Effector CD8-positive, alpha-beta T cell (primary cell): Measurements from ENCODE around the gene UBE2L6.

Experiments used
- DNase-seq: peaks from one replicate; lab custom pipeline; 2025; lab: John Stamatoyannopoulos, UW
- total RNA-seq, 4 experiments: gene quantifications; one replicate each; lab custom pipeline; 2026; lab: John Stamatoyannopoulos, UW

Gene UBE2L6
- 82.4 to 125 (median 97.5) reads per million in 4 experiments for total RNA-seq

DNA sequence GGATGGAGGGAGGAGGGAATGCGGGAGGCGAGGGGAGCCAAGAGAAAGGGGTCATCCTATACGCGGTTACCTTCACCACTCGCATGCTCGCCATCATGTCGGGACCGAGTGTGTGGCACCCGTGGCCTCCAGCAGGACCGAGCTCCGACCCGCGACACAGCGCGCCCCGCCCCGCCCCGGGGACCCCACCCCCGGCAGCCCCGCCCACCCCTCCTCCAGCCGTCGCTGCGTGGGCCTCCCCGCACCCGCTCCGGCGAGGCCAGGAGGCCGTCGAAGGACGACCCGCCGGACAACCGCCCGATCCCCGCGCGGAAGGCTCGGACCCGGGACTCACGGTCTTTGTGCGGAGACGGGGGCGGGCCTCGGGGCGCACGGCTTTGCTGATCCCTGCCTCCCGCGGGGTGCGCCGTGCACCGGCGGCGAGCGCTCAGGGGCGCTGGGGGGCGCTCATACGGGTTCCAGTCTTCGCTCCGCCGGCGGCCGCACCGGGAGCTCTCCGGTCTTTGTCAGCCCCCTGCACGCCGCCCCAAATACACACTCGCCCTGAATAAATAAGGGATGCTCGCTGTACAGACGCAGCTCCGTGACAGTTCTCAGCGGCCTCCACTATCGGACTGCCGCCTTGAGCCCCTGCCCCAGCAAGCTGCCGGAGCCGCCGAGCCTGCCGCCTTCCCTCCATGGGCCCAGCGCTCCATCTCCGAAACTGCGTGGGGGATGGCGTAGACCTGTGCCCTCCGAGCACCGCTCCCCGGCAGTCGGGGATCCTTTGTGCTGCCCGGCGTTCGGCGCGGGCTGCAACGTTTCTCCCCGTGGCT is at the start of gene UBE2L6:
UBE2L6 (minus strand) TSS at position 158 of the 815 bp plus-strand sequence; CDS start at position 97, 61 bp downstream.
- DNase-seq: peak; percentile 50

- no peak for DNase-seq
These were observed 49.1 kb upstream of the UBE2L6 start for GRCh38 chr11:57616595-57616994.

- DNase-seq: no peak
These were observed 47.8 kb upstream of the UBE2L6 start for GRCh38 chr11:57615308-57615707.

DNA sequence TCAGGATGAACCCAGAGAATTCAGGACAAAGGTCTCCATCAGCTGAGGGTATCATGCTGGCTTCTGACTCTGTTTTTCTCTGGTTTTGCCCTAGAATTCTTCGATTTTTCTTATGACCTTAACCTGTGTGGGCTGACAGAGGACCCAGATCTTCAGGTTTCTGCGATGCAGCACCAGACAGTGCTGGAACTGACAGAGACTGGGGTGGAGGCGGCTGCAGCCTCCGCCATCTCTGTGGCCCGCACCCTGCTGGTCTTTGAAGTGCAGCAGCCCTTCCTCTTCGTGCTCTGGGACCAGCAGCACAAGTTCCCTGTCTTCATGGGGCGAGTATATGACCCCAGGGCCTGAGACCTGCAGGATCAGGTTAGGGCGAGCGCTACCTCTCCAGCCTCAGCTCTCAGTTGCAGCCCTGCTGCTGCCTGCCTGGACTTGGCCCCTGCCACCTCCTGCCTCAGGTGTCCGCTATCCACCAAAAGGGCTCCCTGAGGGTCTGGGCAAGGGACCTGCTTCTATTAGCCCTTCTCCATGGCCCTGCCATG is 46.8 kb upstream of the UBE2L6 start:
- no peak for DNase-seq

DNA sequence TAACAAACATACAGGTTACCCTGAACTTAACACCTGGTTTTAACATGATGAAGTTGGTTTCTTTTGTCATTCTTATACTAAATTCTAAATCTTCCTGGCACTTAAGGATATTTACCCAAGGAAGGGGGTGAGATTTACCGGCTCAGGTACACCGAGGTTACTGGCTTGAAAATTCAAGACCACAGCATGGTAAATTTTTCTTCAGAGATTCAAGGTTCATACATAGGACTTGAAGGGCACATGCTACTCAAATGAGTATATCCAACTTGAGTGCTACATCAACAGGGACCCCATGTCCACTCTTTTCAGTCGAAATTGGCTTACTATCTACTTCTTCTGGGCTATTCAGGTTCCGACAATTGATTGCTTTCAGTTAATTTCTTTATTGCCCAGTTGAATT is 42.7 kb upstream of the UBE2L6 start:
- DNase-seq: no peak

DNA sequence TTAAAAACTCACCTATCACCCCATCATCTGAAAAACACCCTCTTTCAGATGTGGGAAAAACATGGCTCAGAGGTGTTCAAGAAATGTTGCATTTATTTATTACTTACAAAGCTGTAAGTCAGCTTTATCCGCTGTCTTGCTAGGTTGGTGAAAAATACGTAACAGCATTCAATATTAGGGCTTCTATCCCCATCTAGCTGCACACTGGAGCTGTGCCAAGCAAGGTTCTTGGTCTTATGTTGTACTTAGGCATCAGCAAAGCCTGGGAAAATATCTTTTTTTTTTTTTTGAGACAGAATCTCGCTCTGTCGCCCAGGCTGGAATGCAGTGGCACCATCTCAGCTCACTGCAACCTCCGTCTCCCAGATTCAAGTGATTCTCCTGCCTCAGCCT is 37.6 kb upstream of the UBE2L6 start:
- DNase-seq: no peak

- no peak for DNase-seq
These were observed 37.0 kb upstream of the UBE2L6 start for GRCh38 chr11:57604296-57605027.

GRCh38 chr11:57601297-57601696 is 33.8 kb upstream of the UBE2L6 start:
- no peak for DNase-seq

- DNase-seq: no peak
These were observed 31.9 kb upstream of the UBE2L6 start for GRCh38 chr11:57599381-57599780.

DNA sequence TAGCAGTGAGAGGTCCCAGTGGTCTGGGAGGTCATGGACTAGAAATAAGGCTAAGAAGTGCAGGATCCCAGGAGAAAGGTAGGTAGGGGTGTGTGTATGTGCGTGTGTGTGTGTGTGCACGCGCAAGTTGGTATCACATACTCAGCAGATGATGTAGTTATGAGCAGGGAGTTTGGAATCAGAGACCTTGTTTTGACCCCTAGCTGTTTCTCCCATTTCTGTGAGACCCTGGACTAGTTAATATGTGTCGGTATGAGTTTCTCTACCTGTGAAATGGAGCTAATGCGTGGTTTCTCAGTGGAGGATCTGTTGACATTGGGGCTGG is 31.3 kb upstream of the UBE2L6 start:
- no peak for DNase-seq

DNA sequence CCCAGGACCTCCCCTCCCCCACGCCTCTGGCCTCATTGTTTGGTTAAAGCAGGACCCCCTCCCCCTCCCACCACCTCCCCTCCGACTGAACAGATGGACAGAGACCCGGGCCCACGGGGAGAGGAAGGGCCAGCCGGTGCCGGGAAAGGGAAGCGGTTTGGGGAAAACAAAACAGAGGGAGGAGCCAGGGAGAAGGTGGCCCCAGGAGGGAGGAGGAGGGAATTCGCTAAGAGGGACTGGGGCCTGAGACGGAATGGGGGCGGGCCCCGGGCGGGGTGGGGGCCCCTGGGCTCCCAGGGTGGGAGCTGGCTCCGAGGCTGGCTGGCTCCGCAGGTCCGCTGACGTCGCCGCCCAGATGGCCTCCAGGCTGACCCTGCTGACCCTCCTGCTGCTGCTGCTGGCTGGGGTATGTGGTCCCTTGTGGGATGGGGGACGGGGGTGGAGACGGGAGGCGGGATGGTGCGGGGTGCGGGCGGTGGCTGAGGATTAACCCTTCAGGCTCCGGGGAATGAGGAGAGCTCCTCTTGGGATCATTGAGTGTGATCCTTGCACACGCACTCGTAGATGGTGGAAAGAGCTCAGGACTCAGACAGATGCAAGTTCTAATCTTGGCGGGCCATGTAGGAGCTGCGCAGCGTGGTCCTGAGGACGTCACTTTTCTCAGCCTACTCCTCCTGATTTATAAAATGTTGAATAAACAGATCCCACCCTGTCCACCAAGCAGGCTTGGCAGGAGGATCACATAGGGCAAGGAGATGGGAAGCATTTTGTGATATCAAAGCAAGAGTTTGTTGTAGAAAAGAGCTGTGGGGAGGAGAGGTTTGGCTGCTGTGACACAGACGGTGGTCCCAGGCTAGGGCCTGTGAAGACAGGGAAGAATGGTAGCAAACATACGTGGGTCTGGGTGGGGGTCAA is 30.7 kb upstream of the UBE2L6 start:
- DNase-seq: no peak

DNA sequence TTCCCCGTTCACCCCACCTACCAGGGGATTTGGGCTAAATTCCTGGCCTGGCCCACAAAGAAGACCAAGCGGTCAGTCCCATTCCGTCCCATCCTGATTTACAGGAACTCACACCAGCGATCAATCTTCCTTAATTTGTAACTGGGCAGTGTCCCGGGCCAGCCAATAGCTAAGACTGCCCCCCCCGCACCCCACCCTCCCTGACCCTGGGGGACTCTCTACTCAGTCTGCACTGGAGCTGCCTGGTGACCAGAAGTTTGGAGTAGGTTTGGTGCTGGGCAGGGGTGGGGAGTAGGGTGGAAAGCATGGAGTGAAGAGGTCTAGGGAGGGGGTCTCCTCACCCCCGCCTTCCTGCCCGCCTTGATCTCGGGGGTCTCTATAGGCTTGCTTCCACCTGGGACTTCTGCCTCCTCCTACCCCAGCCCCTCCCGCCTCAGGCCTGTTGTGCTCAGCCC is 30.0 kb upstream of the UBE2L6 start, which contains the start of gene SERPING1:
SERPING1 (plus strand) TSS at position 225 of the 455 bp plus-strand sequence. CDS start 586 bp downstream, outside the sequence.
- DNase-seq: no peak

GRCh38 chr11:57596266-57596885 is 28.9 kb upstream of the UBE2L6 start:
- DNase-seq: no peak

DNA sequence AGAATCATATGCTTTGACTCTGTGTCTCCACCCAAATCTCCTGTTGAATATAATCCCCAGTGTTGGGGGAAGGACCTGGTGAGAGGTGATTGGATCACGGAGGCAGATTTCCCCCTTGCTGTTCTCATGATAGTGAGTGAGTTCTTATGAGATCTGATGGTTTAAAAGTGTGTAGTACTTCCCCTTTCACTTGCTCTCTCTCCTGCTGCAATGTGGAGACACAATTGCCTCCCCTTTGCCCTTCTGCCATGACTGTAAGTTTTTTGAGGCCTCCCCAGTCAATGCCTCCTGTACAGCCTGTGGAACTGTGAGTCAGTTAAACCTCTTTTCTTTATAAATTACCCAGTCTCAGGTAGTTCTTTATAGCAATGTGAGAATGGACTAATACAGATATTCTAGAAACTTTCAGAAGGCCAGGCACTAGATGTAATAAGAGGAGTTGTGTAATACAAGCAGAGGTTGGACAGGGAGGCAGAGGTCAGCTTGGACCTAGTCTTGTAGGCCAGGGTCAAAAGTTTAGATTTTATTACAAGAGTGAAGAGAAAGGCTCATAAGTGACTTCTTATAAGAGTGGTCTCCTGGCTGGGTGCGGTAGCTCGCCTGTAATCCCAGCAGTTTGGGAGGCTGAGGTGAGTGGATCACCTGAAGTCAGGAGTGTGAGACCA is 20.7 kb upstream of the UBE2L6 start:
- DNase-seq: no peak

- DNase-seq: no peak
These were observed 19.3 kb upstream of the UBE2L6 start for GRCh38 chr11:57586711-57587245.

- no peak for DNase-seq
These were observed 17.8 kb upstream of the UBE2L6 start for GRCh38 chr11:57585301-57585700.

- DNase-seq: no peak
These were observed 16.9 kb upstream of the UBE2L6 start for GRCh38 chr11:57584341-57584740.

DNA sequence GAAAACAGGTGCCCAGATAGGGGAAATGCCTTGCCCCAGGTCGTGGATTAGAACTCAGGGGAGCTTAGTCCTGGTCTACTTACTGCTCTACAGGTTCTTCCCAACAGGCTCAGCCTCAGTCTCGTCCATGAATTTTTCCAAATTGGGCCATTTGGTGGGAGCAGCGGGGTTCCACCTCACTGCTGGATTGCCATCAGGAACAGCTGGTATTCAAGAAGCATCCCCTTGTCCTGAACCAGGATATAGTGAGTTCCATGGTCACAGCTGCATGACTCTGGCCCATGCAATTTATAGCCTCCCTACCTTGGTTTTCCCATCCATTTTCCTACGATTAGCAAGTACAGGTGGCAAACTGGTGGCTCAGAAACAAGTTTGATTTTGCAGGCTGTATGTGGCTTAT is 6.6 kb upstream of the UBE2L6 start:
- DNase-seq: no peak

GRCh38 chr11:57571606-57572005 is 4.1 kb upstream of the UBE2L6 start:
- no peak for DNase-seq

DNA sequence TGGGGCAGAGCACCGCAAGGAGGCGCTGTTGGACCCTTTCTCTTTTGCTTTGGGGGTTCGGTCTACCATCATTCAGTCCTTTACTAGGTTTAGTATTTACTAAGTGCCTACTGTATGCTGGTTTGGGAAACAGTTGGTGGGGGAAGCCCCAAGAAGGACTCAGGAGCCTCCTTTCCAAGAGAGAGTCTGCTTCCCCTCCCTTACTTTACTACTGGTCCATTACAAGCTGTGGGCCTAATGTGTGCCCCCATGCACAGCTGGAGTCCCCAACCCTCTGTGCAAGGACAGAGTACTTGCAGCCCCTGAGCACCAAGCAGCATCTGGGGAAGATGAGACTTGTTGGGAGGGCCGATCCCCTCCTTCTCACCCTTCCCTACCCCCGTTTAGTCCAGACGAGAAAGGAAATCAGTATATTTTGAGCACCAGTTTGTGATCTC is 876 bp upstream of the UBE2L6 start:
- peak; percentile 80 for DNase-seq
